GM18870 (cell line): ENCODE results near the gene XRCC3.

Source experiments
- ATAC-seq: cut with Tn5 transposase; IDR thresholded peaks from one replicate; pipeline ENCODE4 v1.9.1; 2021; ENCODE audit warnings: moderate library complexity; ENCODE audit not compliant: unreplicated experiment

The XRCC3 gene

GRCh38 chr14:103715052-103716000 is at the start of gene XRCC3, which contains the start of gene ZFYVE21:
XRCC3 (minus strand) TSS chr14:103715451; CDS start chr14:103711087, 4,364 bp downstream.
ZFYVE21 (plus strand) TSS chr14:103715810; CDS start chr14:103715842, 32 bp downstream.
- peak; percentile 98 for ATAC-seq

GRCh38 chr14:103763730-103764488 is 48.7 kb upstream of the XRCC3 start:
- ATAC-seq = peak; percentile 85

- no peak for ATAC-seq
These were observed 47.3 kb upstream of the XRCC3 start for GRCh38 chr14:103762541-103762940.

- no peak for ATAC-seq
These were observed 46.8 kb upstream of the XRCC3 start for GRCh38 chr14:103762036-103762435.

DNA sequence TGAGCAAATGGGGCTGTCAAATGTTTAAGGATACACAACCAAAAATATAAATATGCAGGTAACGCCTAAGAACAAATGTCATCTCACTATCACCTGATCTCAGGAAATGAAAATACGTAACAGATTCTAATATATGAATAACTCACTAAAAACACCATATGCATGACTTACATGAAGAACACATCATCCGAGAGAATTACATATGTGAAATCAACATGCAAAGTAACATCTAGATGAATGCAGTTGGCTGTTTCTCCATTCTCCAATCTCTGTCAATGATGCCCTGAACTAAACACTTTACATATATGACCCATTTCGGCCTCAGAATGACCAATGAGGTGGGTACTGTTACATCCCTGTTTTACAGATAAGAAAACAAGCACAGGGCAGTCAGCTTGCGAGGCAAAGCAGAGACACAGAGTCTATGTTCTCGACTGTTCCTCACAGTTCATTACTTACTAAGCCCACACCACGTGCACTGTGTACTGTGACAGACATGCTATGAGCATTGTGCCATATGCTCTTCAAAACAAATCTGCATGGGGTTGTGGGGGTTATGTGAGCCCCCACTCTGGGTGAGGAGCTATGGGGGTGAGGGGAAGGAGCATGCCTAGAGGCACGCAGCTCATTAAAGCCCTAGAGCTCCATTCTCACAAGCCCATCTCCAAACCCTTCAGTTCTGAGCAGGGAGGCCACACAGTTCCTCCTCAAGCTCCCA is 43.0 kb upstream of the XRCC3 start:
- ATAC-seq = no peak

GRCh38 chr14:103755060-103755459 is 39.8 kb upstream of the XRCC3 start:
- no peak for ATAC-seq

GRCh38 chr14:103753774-103754173 is 38.5 kb upstream of the XRCC3 start:
- no peak for ATAC-seq

DNA sequence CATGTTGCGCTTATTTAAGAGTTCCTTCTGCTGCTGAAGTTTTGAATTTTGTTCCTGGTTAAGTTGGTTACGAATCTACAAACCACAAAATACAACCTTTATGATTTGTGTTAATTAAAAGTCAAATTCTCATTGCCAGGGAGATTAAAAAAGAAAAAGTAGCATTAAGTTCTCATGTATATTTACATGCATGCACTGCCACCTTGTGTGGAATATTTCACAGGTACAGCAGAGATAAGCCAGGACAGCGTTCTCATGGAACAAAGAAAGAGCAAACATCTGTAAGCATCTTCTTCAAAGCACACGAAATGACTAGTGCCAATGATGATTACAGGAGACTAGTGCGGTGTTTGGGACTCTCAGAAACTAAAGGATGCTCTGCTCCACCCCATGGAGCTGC is 34.6 kb upstream of the XRCC3 start:
- ATAC-seq = no peak

- ATAC-seq = no peak
These were observed 34.2 kb upstream of the XRCC3 start for GRCh38 chr14:103749452-103749851.

GRCh38 chr14:103748534-103748857 is 33.2 kb upstream of the XRCC3 start:
- ATAC-seq = no peak

GRCh38 chr14:103746701-103747100 is 31.4 kb upstream of the XRCC3 start:
- no peak for ATAC-seq

DNA sequence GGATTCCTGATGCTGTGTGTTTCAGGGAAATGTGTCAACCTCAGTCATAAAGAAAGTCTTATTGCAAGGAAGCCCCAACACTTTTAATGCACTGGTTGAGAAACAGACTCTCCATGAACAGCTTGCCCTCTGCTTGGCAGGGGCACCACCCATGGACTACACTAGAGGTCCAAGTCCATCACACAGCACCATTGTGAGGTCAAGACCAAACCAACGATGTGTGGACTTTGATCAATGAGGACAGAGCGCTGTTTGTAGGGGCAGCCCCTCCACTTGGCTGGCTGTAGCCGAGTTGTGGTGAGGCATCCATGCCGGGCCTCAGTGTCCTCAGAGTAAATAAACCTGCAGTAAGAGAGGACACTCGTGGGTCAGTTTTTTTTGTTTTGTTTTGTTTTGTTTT is 30.2 kb upstream of the XRCC3 start:
- no peak for ATAC-seq

DNA sequence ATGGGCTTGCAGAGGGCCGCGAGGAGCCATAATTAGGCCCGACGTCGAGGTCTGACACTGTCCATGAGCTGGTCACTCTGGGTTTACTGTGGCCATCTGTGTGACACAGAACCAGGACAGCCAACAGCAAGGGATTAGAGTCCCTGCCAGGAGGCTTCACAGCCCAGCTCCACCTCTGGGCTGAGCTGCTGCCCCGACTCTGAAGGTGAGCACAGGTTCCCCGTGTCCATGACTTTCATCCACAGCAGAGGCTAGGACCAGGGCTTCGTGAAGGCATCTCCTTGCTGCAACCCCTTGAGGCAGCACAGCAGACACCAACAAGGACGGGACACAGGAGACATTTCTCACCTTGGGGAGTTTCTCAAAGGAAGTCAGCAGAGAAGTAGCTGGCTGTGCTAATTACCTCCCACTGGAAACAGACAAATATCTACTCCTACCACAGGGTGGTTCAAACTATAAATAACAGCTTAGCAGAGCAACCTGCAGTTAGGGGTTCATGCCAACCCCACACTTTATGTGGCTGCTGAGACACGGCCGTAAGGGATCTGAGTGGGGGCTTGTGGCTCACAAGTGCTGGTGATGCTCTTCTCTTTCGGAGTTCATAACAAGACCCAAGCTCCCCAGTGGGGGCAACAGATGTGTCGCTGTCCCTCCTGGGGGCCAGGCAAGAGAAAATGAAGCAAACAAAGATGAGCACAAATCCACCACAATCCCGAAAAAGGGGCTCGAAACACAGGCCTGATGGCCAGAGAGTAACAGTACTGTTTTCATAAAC is 29.6 kb upstream of the XRCC3 start:
- ATAC-seq = no peak

- ATAC-seq = no peak
These were observed 28.4 kb upstream of the XRCC3 start for GRCh38 chr14:103743691-103744090.

GRCh38 chr14:103742499-103743255 is 27.4 kb upstream of the XRCC3 start:
- no peak for ATAC-seq

DNA sequence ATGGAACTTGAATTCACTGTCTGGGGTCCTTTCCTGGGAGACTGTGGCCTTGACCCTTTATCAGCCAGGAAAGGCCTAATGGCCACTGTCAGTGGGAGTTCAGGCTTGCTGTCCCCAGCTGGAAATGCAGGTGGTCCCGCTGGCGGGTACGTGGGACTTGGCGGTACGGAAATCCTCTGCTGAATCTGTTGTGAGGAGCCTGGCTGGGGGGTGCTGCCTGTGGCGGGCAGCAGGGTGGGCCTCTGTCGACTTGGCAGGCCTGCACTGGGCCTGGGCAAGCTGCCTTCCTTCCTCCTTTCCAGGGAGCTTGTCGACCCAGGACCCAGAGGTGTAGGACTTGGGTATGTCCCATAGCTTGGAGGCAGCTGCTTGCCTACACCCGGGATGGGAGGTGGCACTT is 26.6 kb upstream of the XRCC3 start:
- no peak for ATAC-seq

DNA sequence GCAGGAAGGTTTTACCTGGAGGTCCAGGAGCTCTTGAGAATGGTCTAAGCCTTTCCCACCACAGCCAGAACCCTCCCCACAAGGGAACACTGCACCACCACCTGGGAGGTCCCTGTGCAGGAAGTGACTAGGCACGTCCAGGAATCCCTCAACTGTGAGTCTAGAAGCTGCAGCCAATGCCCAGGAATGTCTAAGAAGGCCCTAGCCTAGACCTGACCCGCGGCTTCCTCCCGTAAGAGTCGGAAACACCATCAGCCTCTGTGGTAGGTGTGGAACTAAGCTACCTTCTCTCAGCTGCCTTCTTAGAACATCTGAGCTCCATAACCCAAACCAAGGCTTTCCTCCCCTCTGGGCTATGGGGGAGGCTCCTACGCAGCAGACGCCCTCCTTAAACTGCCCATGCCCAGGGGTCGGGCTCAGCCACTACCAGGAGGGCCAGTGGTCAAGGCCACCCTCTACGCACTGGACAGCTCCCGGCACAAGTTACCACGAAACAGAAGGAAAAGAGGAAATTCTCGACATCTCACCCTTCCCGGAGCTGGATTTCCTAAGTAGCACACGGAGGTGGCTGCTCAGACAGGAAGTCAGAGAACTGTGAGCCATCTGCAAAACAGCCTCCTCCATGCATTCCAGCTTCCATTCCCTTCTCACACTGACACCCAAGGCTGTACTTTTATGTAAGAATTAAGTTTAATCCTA is 25.9 kb upstream of the XRCC3 start:
- ATAC-seq = no peak

DNA sequence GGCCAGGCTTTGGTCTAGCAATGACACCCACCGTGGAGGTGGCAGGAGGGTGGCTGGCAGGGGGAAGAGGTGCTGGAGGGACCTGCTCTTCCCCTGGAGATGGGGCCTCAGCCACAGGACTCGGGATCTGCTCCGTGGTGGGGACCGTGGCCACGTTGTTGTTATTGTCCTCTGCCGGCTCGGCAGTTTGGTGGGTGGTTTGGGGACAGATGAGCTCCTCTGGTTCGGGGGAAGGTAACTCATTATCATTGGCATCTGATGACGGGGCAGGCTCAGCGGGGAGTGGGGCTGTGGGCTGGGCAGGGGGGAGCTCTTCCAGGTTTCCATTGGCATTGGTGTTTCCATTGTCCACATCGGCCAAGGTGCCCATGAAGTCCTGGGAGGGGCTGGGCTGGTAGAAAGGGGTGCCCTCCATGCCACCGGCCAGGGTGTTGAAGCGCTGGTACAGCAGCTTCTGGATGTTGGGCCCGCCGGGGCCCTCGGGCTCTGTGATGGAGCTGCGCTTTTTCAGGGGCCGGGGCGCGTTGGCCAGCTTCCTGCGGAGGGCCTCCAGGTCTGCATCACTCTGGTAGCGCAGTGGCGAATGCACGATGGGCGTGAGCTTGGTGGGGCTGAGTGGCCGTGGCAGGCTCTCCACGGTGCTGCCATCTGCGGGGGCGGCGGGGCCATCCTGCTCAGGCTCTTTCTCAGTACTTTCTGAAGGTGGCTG is 24.7 kb upstream of the XRCC3 start:
- ATAC-seq = no peak

DNA sequence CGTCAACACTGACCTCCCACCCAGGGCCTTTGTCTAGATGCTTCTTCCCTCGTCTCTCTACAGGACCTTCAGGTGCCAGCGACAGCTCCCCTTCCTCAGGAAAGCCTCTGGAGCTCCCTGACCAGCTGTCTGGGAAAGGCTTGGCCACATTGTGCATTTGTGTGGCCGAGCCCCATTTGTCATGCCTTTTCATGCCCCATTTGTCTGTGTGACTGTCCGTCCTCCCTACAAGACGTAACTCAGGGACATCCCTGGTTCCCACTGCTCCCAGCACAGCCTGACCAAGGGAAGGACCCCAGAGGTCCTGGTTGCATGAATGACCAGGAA is 24.2 kb upstream of the XRCC3 start:
- ATAC-seq = no peak
